Kidney epithelial cell (primary cell): ENCODE data around the gene NCAPD3. TPM values are rescaled to one million over a fixed set of nuclear protein-coding genes. Genes with fewer than 3 reads are reported as not detected.

Experiments
- DNase-seq: peaks from one replicate; pipeline ENCODE4 v3.0.0-alpha.2; 2010; ENCODE audit warnings: low read depth
- H3K27me3 ChIP-seq: 2 replicates; pipeline ENCODE4 v1.6.0; 2011; ENCODE audit warnings: low read length; ENCODE audit not compliant: control insufficient read depth, insufficient read depth
- H3K36me3 ChIP-seq: 2 replicates; pipeline ENCODE4 v1.5.1; 2011; ENCODE audit warnings: low read length; ENCODE audit not compliant: control insufficient read depth, insufficient read depth
- H3K4me3 ChIP-seq: 2 replicates; pipeline ENCODE4 v1.5.1; 2011; ENCODE audit warnings: low read depth, mild to moderate bottlenecking, control low read depth, low read length
- CTCF ChIP-seq: IDR thresholded peaks from 2 replicates; pipeline ENCODE4 v1.5.1; 2011; ENCODE audit warnings: mild to moderate bottlenecking, moderate library complexity, low read length, control low read depth, inconsistent platforms; ENCODE audit not compliant: insufficient read depth, poor library complexity, severe bottlenecking
- total RNA-seq: library from RNA; depleted of rRNA; stranded (reverse); fragments of >200 nt; gene quantifications from 2 replicates; pipeline ENCODE4 v1.2.3, GENCODE V29; 2015

Gene NCAPD3
- total RNA-seq, 1 donor from 2014 or later = 9.7 TPM

- Histone ChIP-seq H3K4me3 (no peak overlapping the region), H3K27me3 (no peaks in the 10 kb centered on the region), H3K36me3 (peaks cover 2% of the 10 kb centered on the region)
- no peak for TF ChIP-seq CTCF
- DNase-seq = no peak
Observed at GRCh38 chr11:134242376-134242775, 18.6 kb upstream of the NCAPD3 start.

GRCh38 chr11:134240592-134240991, 16.8 kb upstream of the NCAPD3 start:
- no peak for DNase-seq
- H3K4me3 ChIP-seq = no peak overlapping the region
- TF ChIP-seq CTCF = no peak
- no peaks in the 10 kb centered on the region for H3K27me3 ChIP-seq
- H3K36me3 ChIP-seq = peaks cover 2% of the 10 kb centered on the region

- DNase-seq = no peak
- Histone ChIP-seq H3K36me3 (peaks cover 2% of the 10 kb centered on the region), H3K27me3 (no peaks in the 10 kb centered on the region), H3K4me3 (no peak overlapping the region)
- no peak for TF ChIP-seq CTCF
Observed at GRCh38 chr11:134238956-134239355, 15.2 kb upstream of the NCAPD3 start.

GRCh38 chr11:134237557-134237922, 13.8 kb upstream of the NCAPD3 start:
- no peak for TF ChIP-seq CTCF
- Histone ChIP-seq H3K27me3 (no peaks in the 10 kb centered on the region), H3K4me3 (no peak overlapping the region), H3K36me3 (peaks cover 2% of the 10 kb centered on the region)
- no peak for DNase-seq

GRCh38 chr11:134236834-134237556, 13.2 kb upstream of the NCAPD3 start:
- H3K27me3 ChIP-seq = no peaks in the 10 kb centered on the region
- H3K4me3 ChIP-seq = no peak overlapping the region
- DNase-seq = no peak
- TF ChIP-seq CTCF = no peak
- H3K36me3 ChIP-seq = peaks cover 2% of the 10 kb centered on the region

GRCh38 chr11:134235399-134235798, 11.6 kb upstream of the NCAPD3 start:
- H3K4me3 ChIP-seq = no peak overlapping the region
- TF ChIP-seq CTCF = no peak
- peaks cover 2% of the 10 kb centered on the region for H3K36me3 ChIP-seq
- no peak for DNase-seq
- H3K27me3 ChIP-seq = no peaks in the 10 kb centered on the region
